HUES64 (cell line): ENCODE measurements around the gene ADGRG1.
"Not testable (repeated sequence)": the region's sequence is repeated elsewhere in the genome, so short reads cannot be mapped to it uniquely, and the experiment has no call there.

Source experiments
- H3K27ac ChIP-seq: 2 replicates; pipeline ENCODE4 v1.7.0; 2013; ENCODE audit warnings: low read depth, low read length, inconsistent platforms
- H3K27me3 ChIP-seq: 2 replicates; pipeline ENCODE4 v1.6.1; 2013; ENCODE audit warnings: mild to moderate bottlenecking, low read length; ENCODE audit not compliant: insufficient read depth
- H3K36me3 ChIP-seq: 2 replicates; pipeline ENCODE4 v1.6.1; 2013; ENCODE audit warnings: mild to moderate bottlenecking, low read length; ENCODE audit not compliant: insufficient read depth
- H3K4me1 ChIP-seq: 2 replicates; pipeline ENCODE4 v1.6.1; 2013; ENCODE audit warnings: mild to moderate bottlenecking, low read length, moderate library complexity; ENCODE audit not compliant: insufficient read depth
- H3K4me3 ChIP-seq: 2 replicates; pipeline ENCODE4 v1.5.1; 2013; ENCODE audit warnings: mild to moderate bottlenecking, low read length, moderate library complexity
- H3K9ac ChIP-seq: 2 replicates; pipeline ENCODE4 v1.6.1; 2013; ENCODE audit warnings: mild to moderate bottlenecking, low read depth, low read length
- H3K9me3 ChIP-seq: 2 replicates; pipeline ENCODE4 v1.6.1; 2013; ENCODE audit warnings: low read depth, low read length; ENCODE audit not compliant: insufficient read depth
- WGBS: fragments of 150-250, 120-280 bp; methylation state at CpG from one replicate; pipeline ENCODE4 v1.1.7; 2013; ENCODE audit warnings: missing lambda C conversion rate; 5-methylcytosine and 5-hydroxymethylcytosine counted together

Gene ADGRG1

GRCh38 chr16:57704011-57704904, 75.8 kb downstream of the ADGRG1 start:
- Histone ChIP-seq H3K27me3 (no peaks in the 10 kb centered on the region; the same call in 1 of the 2 replicates), H3K9ac (no peak overlapping the region), H3K36me3 (no peaks in the 10 kb centered on the region), H3K9me3 (no peaks in the 10 kb centered on the region), H3K27ac (no peak overlapping the region), H3K4me1 (no peaks in the 10 kb centered on the region), H3K4me3 (no peak overlapping the region)
- 75% methylated on average over 10 of the region's 11 CpGs for WGBS

GRCh38 chr16:57704905-57705852, 76.7 kb downstream of the ADGRG1 start:
- Histone ChIP-seq H3K9me3 (no peaks in the 10 kb centered on the region), H3K4me3 (no peak overlapping the region), H3K4me1 (no peaks in the 10 kb centered on the region), H3K27ac (no peak overlapping the region), H3K9ac (no peak overlapping the region), H3K27me3 (no peaks in the 10 kb centered on the region; the same call in 1 of the 2 replicates), H3K36me3 (no peaks in the 10 kb centered on the region)
- WGBS, result 85% methylated on average over 4 of the region's 4 CpGs

- Histone ChIP-seq H3K27me3 (no peaks in the 10 kb centered on the region; the same call in 1 of the 2 replicates), H3K36me3 (no peaks in the 10 kb centered on the region), H3K27ac (no peak overlapping the region), H3K4me3 (no peak overlapping the region), H3K4me1 (no peaks in the 10 kb centered on the region), H3K9me3 (no peaks in the 10 kb centered on the region), H3K9ac (no peak overlapping the region)
- 74% methylated on average over 1 of the region's 1 CpG for WGBS
Observed at GRCh38 chr16:57706717-57707116, 78.3 kb downstream of the ADGRG1 start.

GRCh38 chr16:57707331-57707730, 78.9 kb downstream of the ADGRG1 start:
- H3K36me3 ChIP-seq, result no peaks in the 10 kb centered on the region

GRCh38 chr16:57708168-57708567, 79.7 kb downstream of the ADGRG1 start:
- H3K36me3 ChIP-seq, result no peaks in the 10 kb centered on the region
- H3K4me1 ChIP-seq, result no peaks in the 10 kb centered on the region
- WGBS, result 89% methylated on average over 2 of the region's 3 CpGs
- no peak overlapping the region for H3K27ac ChIP-seq
- H3K4me3 ChIP-seq, result no peak overlapping the region
- no peaks in the 10 kb centered on the region; the same call in 1 of the 2 replicates for H3K27me3 ChIP-seq
- no peak overlapping the region for H3K9ac ChIP-seq
- H3K9me3 ChIP-seq, result no peaks in the 10 kb centered on the region

More at GRCh38 chr16:57707331-57707730, 78.9 kb downstream of the ADGRG1 start:
- Histone ChIP-seq H3K27me3 (no peaks in the 10 kb centered on the region; the same call in 1 of the 2 replicates), H3K4me1 (no peaks in the 10 kb centered on the region), H3K4me3 (no peak overlapping the region), H3K9ac (no peak overlapping the region), H3K9me3 (no peaks in the 10 kb centered on the region), H3K27ac (no peak overlapping the region)
- WGBS, result 87% methylated on average over 11 of the region's 11 CpGs

GRCh38 chr16:57709663-57710062, 81.2 kb downstream of the ADGRG1 start:
- no peaks in the 10 kb centered on the region for H3K4me1 ChIP-seq
- no peak overlapping the region for H3K27ac ChIP-seq
- WGBS, result 96% methylated on average over 3 of the region's 3 CpGs
- no peaks in the 10 kb centered on the region for H3K9me3 ChIP-seq
- no peak overlapping the region for H3K4me3 ChIP-seq
- H3K27me3 ChIP-seq, result no peaks in the 10 kb centered on the region; the same call in 1 of the 2 replicates
- H3K36me3 ChIP-seq, result no peaks in the 10 kb centered on the region
- H3K9ac ChIP-seq, result no peak overlapping the region

- no peak overlapping the region for H3K27ac ChIP-seq
- H3K4me3 ChIP-seq, result no peak overlapping the region
- H3K9ac ChIP-seq, result no peak overlapping the region
- no peaks in the 10 kb centered on the region for H3K36me3 ChIP-seq
- H3K27me3 ChIP-seq, result no peaks in the 10 kb centered on the region
- WGBS, result 90% methylated on average over 5 of the region's 5 CpGs
- no peaks in the 10 kb centered on the region for H3K9me3 ChIP-seq
- no peaks in the 10 kb centered on the region for H3K4me1 ChIP-seq
Observed at GRCh38 chr16:57711346-57711745, 82.9 kb downstream of the ADGRG1 start.

GRCh38 chr16:57711993-57712392, 83.6 kb downstream of the ADGRG1 start:
- Histone ChIP-seq H3K9me3 (no peaks in the 10 kb centered on the region), H3K36me3 (no peaks in the 10 kb centered on the region), H3K27me3 (no peaks in the 10 kb centered on the region), H3K4me3 (no peak overlapping the region), H3K4me1 (no peaks in the 10 kb centered on the region), H3K27ac (no peak overlapping the region), H3K9ac (no peak overlapping the region)
- WGBS, result 92% methylated on average over 3 of the region's 3 CpGs

GRCh38 chr16:57712569-57712968, 84.1 kb downstream of the ADGRG1 start:
- H3K9ac ChIP-seq, H3K4me1 ChIP-seq, H3K27ac ChIP-seq, H3K9me3 ChIP-seq, H3K36me3 ChIP-seq, H3K4me3 ChIP-seq, H3K27me3 ChIP-seq: not testable (repeated sequence)
- 85% methylated on average over 6 of the region's 6 CpGs for WGBS

- H3K27me3 ChIP-seq, result no peaks in the 10 kb centered on the region
- no peaks in the 10 kb centered on the region for H3K4me1 ChIP-seq
- H3K4me3 ChIP-seq, result no peak overlapping the region
- H3K9ac ChIP-seq, result no peak overlapping the region
- 91% methylated on average over 8 of the region's 8 CpGs for WGBS
- H3K36me3 ChIP-seq, result no peaks in the 10 kb centered on the region
- H3K9me3 ChIP-seq, result no peaks in the 10 kb centered on the region
- no peak overlapping the region for H3K27ac ChIP-seq
Observed at GRCh38 chr16:57713596-57713995, 85.2 kb downstream of the ADGRG1 start.

GRCh38 chr16:57714047-57714446, 85.6 kb downstream of the ADGRG1 start:
- H3K27ac ChIP-seq, result no peak overlapping the region
- no peaks in the 10 kb centered on the region for H3K4me1 ChIP-seq
- no peak overlapping the region for H3K4me3 ChIP-seq
- WGBS, result 97% methylated on average over 6 of the region's 6 CpGs
- no peaks in the 10 kb centered on the region for H3K9me3 ChIP-seq
- no peak overlapping the region for H3K9ac ChIP-seq
- H3K27me3 ChIP-seq, result no peaks in the 10 kb centered on the region
- H3K36me3 ChIP-seq, result no peaks in the 10 kb centered on the region
